NCI-H146 (cell line): ENCODE measurements around the gene MAML1.
A peak's percentile ranks its signal among the peaks of the same experiment; 100 is the strongest.

Experiments used
- DNase-seq: peaks from one replicate; lab custom pipeline; 2025; lab: John Stamatoyannopoulos, UW

MAML1 gene

DNA sequence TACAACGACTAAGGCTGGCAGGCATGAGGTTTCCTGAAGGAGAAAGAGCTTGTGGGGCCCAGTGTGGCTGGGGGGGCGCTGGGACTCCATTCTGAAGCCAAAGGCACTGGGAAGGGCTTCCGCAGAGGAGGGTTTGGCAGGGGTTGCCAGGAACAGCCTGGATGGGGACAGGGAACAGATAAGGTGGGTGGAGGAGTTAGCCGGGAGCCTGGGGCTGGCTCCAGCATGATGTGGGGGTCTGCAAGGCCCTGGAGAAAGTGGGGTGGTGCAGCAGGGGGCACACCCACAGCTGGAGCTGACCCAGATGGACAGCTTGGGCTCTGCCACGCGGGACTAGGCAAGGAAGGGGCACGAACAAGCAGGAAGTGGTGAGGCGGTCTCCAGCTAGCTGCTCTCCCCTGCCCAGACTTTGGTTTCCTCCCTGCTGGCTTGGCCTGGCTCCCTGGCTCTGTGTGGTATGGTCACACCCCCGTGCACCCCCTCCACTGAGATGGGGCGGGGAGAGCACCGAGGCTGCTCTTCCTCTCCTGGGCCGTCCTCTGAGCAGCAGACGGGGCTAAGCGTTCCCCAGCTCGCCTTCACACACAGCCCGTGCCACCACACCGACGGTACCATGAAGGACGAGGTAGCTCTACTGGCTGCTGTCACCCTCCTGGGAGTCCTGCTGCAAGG lies 61.0 kb downstream of the MAML1 start, which contains the start of gene LTC4S:
LTC4S (plus strand) TSS at position 519 of the 672 bp plus-strand sequence; CDS start at position 614, 95 bp downstream.
- no peak for DNase-seq

DNA sequence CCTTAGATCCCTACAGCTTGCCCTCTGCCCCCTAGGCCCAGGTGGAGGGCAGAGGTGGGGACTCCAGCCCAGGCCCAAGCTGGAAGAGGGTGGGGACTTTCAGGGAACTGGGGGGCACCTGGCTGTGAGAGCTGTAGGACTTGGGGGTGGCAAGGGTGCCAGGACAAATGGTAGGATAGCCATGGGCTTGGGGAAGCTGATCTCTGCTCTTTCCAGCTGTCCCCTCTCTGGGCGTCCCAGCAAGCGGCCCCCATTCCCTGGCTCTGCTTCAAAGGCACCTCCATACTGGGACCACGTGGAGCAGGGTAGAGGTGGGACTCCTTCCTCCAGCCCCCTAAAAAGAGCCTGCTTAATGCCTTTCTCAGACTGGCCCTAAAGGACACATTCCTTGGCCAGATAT lies 61.5 kb downstream of the MAML1 start:
- DNase-seq = no peak

DNA sequence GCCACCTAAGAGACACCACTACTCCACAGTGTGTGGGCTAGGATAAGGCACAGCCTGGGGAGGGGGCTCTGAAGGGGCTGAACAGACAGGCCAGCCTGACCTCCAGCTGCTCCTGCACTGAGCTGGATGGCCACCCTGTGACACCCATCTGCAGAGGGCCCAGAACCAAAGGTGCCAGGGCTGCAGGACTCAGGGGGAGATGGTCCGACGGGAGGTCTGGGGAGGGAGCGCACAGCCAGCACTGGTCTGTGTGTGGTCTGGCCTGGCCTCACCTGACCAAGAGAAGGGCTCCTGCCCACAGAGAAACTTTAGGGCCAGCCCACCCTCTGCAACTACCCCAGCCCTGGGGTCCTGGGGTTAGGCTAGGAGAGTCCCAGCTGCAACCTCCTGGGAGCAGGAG lies 62.0 kb downstream of the MAML1 start:
- no peak for DNase-seq

DNA sequence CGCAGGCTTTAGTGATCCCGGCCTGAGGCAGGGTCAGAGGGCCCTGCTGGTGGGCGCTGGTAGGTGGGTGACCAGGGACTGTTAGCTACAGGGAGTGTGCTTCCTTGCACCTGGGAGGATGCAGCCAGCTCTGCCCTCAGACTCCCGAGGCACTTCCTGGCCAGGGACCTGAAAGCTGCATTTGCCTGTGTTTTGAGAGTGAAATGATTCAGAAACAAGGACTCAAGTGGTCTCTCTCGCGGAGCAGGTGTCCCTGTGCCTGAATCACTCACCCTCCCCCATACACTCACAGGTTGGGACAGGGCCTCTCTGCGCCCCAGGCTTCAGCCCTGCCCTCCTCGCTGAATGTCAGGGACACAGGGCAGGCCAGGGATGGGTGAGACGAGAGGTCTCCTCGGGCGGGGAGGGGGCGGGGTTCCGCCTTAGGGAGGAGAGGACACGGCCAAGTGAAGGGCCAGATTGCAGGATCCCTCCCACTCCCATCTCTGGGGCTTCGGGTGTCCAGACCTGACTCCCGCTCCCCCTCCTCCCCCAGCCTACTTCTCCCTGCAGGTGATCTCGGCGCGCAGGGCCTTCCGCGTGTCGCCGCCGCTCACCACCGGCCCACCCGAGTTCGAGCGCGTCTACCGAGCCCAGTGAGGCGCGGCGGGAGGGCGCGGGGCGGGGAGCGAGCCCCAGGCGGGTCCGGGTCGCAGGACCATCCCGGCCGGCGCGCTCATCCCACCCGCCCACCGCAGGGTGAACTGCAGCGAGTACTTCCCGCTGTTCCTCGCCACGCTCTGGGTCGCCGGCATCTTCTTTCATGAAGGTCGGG lies 62.6 kb downstream of the MAML1 start:
- peak; percentile 71 for DNase-seq

DNA sequence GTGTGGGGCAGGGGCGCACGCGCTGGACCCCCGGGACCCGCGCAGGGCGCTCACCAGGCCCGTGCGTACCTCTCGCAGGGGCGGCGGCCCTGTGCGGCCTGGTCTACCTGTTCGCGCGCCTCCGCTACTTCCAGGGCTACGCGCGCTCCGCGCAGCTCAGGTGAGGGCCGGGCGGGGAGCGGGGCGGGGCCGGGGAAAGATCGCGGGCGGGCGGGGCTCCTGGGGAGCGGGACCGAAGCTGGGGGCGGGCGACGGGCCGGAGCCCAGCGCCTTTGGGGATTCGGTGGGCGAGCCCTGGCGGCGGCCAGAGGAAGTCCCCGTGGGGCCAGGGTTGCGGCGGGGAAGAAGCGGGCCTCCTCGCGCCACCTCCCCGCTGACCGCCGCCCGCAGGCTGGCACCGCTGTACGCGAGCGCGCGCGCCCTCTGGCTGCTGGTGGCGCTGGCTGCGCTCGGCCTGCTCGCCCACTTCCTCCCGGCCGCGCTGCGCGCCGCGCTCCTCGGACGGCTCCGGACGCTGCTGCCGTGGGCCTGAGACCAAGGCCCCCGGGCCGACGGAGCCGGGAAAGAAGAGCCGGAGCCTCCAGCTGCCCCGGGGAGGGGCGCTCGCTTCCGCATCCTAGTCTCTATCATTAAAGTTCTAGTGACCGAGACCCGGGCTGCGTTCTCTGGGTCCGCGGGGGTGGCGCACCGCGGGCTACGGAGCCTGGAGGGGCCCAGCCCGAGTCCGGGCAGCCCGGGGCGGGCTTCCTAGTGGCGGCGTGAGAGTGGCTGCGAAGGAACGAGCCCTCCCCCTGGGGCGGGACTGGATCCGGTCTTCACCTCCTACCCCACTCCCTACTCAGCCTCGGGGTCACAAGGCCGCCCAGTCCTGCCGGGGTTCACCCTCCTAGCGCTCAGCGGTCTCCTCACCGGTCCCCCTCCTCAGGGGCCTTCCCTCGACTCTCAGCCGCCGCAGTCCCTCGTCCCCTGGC lies 63.5 kb downstream of the MAML1 start:
- peak; percentile 73 for DNase-seq

DNA sequence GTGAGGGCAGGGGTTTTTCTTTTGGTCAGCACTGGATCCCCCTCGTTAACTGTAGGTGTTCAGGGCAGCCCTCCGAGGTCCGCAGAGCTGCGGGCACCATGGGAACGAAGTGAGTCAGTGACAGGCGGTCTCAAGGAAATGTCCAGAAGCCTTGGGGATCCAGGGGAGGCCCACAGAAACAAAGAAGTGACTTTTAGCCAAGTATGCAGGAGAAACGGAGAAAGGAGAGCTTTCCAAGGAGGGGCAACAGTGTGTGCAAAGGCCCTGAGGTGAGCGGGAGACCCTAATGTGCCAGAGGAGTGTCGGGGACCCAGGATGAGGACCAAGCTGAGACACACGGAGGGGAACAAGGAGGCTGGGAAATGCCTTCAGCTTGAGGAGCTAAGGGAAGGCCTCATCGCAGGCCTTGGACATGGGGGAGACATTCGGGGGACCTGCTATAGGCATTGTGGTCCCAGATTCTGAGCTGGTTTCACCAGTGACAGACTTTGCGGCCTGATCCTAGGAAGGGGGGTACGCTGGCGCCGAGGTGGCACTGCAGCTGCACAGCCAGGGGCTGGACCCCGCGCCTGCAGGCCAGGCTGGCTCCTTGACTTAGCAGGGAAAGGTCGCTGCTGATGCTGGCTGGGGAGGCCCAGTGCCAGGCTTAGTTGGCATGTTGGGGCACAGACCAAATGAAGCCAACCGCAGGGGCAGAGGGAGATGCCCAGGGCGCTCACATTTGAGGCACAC lies 64.4 kb downstream of the MAML1 start:
- DNase-seq = no peak

DNA sequence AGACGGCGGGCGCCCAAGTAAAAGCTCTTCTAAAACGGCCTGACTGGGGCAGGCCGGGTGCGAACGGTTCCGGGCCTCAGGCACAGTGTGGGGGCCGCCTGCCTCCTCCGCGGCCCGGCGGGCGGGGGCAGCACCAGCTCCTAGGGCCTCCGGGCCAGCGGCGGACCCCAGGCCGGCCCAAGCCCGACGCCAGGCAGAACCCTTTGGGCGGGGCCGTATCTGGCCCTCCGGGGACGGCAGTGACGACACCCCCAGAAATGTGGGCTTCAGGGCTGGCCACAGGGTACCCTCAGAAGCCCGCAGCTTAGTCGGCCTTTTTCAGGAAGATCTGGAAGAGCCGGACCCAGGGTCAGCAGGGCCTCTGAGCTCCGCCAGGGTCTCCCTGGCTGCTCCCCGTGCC lies 65.1 kb downstream of the MAML1 start:
- no peak for DNase-seq

DNA sequence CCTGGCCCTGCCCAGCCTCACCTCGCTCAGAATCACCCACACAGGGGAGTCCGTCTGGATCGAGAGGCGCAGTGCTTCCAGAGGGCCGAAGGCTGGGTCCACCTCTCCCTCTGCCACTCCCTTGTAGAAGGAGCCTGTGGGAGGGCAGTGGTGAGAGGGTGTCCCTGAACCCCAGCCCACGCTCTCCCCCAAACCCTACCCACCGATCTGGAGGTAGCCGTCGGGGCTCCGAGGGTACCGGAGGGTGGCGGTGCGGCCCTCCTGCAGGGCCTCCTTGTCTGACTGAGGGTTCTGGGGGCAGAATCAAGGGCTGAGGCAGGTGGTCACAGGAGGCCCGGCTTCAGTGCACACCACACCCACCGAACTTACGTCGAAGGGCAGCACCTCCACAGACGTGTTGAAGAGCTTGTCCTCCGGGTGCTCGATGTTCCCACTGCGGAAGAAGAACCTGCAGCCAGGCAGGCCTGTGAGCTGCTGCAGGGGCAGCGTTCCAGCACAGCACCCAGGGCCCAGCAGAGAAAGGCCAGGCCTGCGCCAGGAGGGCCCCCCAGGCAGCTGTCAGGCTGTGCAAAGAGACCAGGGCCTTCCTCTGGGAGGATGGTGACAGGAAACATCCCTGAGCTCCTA lies 65.6 kb downstream of the MAML1 start:
- DNase-seq = no peak

DNA sequence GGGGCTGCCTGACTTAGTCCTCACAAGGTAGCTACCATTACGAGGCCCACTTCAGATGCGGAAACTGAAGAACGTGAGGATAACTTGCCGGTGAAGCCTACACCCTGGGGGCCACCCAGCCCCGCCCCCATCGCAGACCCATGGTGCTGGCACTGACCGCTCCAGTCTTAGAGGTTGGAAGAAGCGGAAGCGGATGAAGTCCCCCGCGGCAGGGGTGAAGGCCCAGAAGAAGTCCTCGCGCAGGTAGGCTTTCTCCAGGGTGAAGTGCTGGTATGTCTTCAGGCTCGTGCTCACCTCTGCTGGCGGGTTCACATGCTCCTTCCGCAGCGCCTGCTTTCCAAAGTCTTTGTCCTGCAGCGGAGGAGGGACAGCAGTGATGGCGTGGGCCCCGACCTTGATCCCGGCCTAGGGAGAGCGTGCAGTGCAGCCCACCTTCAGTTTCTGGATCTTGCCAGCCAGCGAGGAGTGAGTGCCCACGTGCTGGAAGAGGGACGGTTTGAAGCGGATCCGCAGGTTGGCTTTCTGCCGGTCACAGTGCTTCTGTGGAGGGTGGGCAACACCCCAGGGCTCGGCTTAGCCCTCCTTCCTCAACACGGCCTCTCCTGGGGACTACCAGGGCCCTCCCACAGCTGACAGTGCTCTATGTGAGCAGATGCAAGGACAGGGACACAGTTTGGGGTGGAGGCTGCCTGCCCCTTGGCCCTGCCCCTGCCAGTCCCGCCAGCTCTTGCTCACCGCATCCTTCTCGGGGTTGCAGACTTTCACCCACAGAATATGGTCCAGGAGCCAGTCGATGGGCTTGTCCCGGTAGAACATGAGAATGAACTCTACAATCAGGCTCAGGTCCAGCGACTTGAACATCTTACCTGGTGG lies 66.4 kb downstream of the MAML1 start:
- no peak for DNase-seq

DNA sequence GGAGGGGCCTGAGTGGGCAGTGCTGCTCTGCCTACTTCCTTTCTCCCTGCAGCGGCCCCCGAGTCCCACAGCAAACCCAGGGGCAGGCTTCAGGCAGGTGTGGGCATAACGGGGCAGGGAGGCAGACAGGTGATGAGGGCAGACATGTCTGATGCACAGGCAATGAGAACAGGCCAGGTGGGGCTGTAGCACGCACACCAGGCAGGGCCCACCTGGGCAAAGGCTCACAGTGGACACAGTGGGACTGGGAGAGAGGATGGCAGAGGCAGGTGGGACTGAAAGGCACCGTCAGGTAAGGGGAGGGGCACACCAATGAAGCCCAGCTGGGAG lies 67.0 kb downstream of the MAML1 start:
- no peak for DNase-seq

DNA sequence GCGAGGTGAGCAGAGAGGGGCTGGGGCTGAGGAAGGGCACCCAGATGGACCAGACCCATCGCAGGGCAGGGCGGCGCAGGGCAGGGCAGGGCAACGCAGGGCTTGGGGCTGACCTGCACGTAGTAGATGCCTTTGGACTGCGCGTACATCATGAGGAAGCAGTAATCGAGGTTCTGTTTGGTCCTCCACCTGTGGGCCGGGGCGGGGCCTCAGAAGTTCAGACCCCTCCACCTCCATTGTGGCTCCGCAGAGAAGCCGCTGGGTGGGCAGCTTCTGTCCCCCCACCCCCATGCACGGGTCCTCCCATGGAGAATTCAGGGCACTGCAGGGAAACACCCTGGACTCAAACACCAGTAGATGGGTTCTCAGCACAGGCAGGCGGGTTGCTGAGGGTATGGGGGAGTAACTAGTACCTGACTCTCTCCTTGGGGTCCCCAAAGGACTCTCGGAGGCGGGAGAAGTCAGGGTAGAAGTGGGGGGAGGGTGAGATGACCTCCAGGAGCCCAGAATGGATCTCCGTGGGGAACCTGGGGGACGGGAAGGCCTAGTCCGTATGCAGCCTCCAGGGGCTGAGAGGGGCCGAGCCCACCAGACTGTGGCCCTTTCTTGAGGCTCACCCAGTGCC lies 67.6 kb downstream of the MAML1 start:
- no peak for DNase-seq

DNA sequence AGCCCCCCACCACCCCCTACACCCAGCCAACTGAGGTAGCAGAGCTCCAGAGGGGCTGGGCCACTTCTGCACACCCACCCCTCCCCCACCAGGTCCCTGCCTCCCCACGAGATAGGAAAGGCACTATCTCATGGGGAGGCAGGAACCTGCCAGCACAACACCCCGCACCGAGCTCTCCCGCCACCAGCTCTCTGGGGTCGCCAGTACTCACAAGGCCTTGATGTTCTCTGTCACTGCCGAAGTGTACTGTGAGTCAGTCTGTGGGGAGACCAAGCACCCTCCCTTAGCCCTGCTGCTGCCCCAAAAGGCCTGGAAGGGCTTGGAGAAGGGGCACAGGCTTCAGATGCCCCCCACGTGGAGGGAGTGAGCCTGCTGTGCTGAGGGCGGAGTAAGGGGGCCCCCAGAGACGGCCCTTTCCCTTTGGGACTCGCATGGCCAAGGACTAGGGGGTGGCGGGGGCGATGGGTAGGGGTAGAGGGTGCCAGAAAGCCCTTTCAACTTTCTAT lies 68.1 kb downstream of the MAML1 start:
- no peak for DNase-seq

DNA sequence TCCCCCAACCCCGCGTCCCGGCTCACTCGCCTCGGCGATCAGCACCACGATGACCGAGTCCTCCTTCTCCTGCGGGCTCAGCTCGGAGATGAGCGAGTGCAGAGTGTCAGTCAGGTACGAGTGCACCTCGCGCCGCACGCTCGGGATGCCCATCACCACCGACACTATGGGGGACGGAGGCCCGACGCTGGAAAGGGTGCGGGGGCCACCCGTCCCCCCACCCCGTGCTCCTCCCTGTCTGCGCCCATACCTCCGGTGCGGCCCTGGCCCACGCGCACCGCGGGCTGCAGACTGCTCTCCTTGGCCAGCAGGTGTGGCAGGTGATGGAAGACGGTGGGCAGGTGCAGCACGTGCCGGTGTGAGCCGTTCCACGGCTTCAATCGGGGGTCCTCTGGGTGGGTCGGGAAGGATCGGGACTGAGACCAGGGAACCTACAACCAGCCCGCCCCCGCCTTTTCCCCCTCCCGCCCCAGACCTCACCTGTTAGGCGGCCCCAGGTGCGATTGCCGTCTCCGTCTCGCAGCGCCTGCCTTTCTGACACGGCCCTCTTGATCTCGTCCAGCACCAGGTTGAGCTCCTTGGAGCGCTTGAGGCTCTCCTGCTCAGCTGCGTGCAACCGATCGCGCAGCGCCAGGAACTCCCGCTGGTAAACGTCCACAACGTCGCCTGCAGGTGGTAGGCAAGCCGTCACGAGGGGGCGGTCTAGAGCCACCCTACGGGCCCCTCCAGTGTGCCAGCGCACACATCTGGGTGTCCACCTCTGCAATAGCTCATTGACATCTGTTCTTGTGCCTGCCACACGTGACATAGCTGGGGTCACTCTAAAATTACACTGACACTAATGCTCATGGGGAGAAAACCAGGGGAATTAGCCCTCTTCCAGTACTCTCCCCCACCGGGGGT lies 68.9 kb downstream of the MAML1 start:
- DNase-seq = no peak

DNA sequence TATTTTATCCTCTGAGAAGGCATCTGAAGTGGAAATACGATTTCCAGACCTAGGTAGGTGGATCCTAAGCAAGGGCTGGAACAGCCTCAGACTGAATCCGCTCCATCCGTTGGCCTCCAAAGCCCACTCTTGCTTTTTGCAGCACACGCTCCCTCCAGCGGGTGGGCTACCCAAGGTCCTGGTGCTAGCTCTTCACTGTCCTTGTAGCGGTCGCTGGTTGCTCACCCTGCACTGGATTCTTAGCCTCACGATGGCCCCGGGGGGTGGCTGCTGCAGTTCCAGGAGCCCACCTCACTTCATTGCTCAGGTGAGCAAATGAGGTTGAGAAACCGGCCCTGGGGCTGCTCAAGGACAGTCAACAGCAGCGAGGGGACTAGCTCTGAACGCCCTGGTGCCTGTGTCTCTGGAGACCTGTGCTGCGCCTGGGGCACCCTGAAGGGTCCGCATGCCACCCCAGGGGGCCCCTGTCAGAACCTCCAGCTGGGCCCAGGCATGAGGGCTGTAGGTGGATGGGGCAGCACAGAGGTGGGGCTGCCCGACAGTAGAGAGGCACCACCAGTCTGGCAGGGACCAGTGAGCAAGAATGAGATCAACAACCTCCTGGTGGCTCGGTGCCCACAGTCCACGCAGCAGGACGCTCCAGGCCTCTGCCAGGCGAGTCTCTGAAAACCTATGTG lies 69.7 kb downstream of the MAML1 start:
- no peak for DNase-seq

DNA sequence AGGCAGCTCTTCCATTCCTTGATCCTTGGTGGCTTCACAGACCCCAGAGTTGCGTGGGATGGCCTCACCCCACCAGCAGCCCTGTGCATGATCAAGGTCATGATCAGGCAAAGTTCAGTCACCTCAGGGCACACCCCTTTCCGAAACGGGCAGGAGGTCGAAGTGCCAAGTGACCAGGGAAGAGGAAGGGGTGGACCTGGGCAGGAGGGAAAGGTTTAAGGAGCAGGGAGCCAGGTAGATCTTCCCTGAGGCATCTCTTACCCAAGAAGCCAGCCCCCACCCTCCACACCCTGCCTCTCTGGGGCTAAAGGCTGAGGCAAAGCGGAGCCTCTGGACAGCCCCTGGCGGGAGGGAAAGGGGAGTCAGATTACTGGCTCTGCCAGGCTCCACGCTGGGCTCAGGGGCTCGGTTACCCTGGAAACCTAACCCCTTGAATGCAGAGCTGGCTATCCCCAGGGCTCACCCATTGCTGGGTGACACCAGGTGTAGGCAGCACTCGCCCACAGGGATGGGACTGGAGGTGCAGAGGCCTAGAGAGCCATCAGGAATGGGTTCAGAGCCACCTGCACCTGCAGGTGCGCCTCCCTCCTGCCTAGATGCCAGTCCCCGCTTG lies 70.4 kb downstream of the MAML1 start:
- peak; percentile 88 for DNase-seq

DNA sequence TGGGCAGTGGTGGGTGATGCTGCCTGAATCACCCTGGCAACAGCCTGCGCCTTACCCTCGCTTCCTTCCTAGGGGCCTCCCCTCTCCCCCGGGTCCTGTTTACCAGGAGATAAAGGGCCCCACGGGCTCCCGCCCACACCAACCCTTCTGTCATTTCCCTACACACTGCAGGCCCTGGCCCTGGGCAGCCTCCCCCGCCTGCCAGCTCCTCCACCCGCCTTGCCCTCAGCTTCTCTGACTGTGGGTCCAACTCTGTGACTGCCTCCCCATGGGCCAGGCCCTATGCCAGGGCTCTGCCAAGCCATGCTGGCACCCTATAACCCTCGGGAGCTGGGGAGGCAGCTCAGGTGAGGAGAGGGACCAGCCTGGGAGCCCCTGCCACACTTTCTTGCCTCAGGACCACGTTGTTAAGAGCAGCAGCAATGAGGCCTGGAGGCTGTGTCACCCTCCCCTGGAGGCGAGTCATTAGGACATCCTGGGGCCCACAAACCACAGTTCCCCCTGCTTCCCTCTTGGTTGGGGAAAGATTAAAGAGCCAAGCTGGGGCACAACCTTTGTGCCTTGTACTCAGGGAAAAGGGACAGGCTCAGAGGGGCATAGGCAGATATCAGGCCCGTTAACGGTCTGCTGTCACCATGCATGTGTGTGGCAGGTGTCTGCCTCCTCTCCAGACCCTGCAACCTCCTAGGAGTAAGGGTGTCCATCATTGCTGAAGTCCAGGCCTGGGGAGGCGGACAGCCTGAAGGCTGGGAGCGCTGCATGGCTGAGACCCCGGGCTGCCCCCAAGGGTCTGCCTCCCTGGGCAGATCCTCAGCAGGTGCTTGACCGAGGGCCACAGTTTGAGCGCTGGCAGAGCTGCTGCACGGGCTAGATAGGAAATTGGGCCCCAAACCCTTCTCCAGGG lies 71.3 kb downstream of the MAML1 start:
- DNase-seq = no peak

DNA sequence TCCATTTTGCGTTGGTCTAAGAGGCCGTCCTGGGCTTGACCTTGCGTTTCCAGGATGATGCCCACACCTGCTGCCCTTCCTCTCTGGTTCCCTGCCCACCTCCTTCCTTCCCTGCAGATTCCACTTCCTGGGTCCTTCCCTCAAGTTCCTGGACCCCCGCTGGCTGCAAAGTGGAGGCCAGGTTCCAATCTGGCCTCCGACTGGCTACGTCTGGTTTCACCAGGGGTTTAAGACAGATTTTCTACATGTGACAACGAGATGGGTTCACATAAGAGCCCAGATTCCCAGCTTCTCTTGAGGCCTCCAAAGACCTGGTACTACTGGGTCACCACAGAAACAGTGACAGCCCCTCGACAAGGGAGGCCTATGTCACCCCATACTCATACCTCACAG lies 71.9 kb downstream of the MAML1 start:
- no peak for DNase-seq
